MCF 10A (cell line): ENCODE results near the gene RTP3. TPM values are rescaled to one million over a fixed set of nuclear protein-coding genes. Genes with fewer than 3 reads are reported as not detected.
A peak's percentile ranks its signal among the peaks of the same experiment; 100 is the strongest.
"Not testable (repeated sequence)": the region's sequence is repeated elsewhere in the genome, so short reads cannot be mapped to it uniquely, and the experiment has no call there.

ENCODE experiments used
- BruUV-seq: library from RNA; stranded (reverse); fragments of 400-500 nt; replicated peaks from 2 replicates; lab custom pipeline; 2021; lab: Mats Ljungman, UMichigan
- CTCF ChIA-PET: fragments of 300-600 bp; sonication (Branson Sonifier 250); formaldehyde crosslinking; extraction: SDS; loops from one replicate; lab custom pipeline; 2021; ENCODE audit warnings: antibody characterized with exemption, inconsistent platforms; lab: Yijun Ruan, JAX
- POLR2A ChIA-PET: fragments of 300-600, 350-650 bp; sonication (Branson Sonifier 250); formaldehyde crosslinking; extraction: SDS; loops from one replicate; lab custom pipeline; 2020; ENCODE audit warnings: antibody characterized with exemption, inconsistent platforms; lab: Yijun Ruan, JAX
- DNase-seq: peaks from one replicate; pipeline ENCODE4 v3.0.0-alpha.2; 2018; ENCODE audit not compliant: unreplicated experiment
- H3K27ac Mint-ChIP-seq: one replicate; pipeline ENCODE4 v1.8.0; 2022; ENCODE audit warnings: mild to moderate bottlenecking, low read depth, mixed read lengths; ENCODE audit not compliant: unreplicated experiment
- H3K27me3 Mint-ChIP-seq: one replicate; pipeline ENCODE4 v1.8.0; 2022; ENCODE audit warnings: mixed read lengths; ENCODE audit not compliant: insufficient read depth, unreplicated experiment
- H3K36me3 Mint-ChIP-seq: one replicate; pipeline ENCODE4 v1.8.0; 2022; ENCODE audit warnings: mild to moderate bottlenecking, moderate library complexity, mixed read lengths; ENCODE audit not compliant: insufficient read depth, unreplicated experiment
- H3K4me1 Mint-ChIP-seq: one replicate; pipeline ENCODE4 v1.8.0; 2022; ENCODE audit warnings: mixed read lengths; ENCODE audit not compliant: insufficient read depth, unreplicated experiment
- H3K4me3 Mint-ChIP-seq: one replicate; pipeline ENCODE4 v1.8.0; 2022; ENCODE audit warnings: mild to moderate bottlenecking, moderate library complexity, mixed read lengths; ENCODE audit not compliant: unreplicated experiment
- H3K9me3 Mint-ChIP-seq: one replicate; pipeline ENCODE4 v1.8.0; 2022; ENCODE audit warnings: mixed read lengths; ENCODE audit not compliant: unreplicated experiment
- CTCF ChIP-seq: fragments of 200-600 bp; IDR thresholded peaks from one replicate; pipeline ENCODE4 v1.8.0; 2022; ENCODE audit warnings: antibody characterized with exemption, mild to moderate bottlenecking; ENCODE audit not compliant: unreplicated experiment
- intact Hi-C: fragments of 100-400 bp; cut with micrococcal nuclease; formaldehyde crosslinking; loops from 2 replicates; pipeline ENCODE4 v1.14.1; 2022
- total RNA-seq: library from RNA; stranded (reverse); gene quantifications from 2 replicates; pipeline ENCODE4 v1.2.3, GENCODE V29; 2022

RTP3 gene
- total RNA-seq, 1 experiment from 2014 or later: not detected

GRCh38 chr3:46490338-46491084, 7.3 kb upstream of the RTP3 start:
- BruUV-seq: no TSS peak
- CTCF ChIA-PET: interaction anchor here (0.6 to 4.2 kb wide), 12 partner anchors 10 to 418 kb away, joined by 3 to 71 read pairs (median 14); partner anchors contain the start of gene RTP3
- peak overlapping the region; percentile 16 for H3K27ac Mint-ChIP-seq
- intact Hi-C loops: no loop called here
- H3K4me1 Mint-ChIP-seq: peaks cover 19% of the 10 kb centered on the region
- peak; percentile 39 for DNase-seq
- no peak for TF ChIP-seq CTCF
- H3K36me3 Mint-ChIP-seq: no peaks in the 10 kb centered on the region
- no peaks in the 10 kb centered on the region for H3K9me3 Mint-ChIP-seq
- POLR2A ChIA-PET: interaction anchor here (1.9 kb wide), 1 partner anchor 68 kb away, joined by 10 read pairs; no protein-coding TSS in a partner anchor
- no peak overlapping the region for H3K4me3 Mint-ChIP-seq
- H3K27me3 Mint-ChIP-seq: no peaks in the 10 kb centered on the region

GRCh38 chr3:46491089-46492070, 6.4 kb upstream of the RTP3 start:
- ChIA-PET POLR2A (interaction anchor here (0.7 kb wide), 1 partner anchor 211 kb away, joined by 3 read pairs; no protein-coding TSS in a partner anchor), CTCF (interaction anchor here (0.6 to 0.8 kb wide), 2 partner anchors 158 to 417 kb away, joined by 3 to 4 read pairs; no protein-coding TSS in a partner anchor)
- no peaks in the 10 kb centered on the region for H3K27me3 Mint-ChIP-seq
- no peaks in the 10 kb centered on the region for H3K9me3 Mint-ChIP-seq
- H3K4me3 Mint-ChIP-seq: no peak overlapping the region
- no TSS peak for BruUV-seq
- no peak overlapping the region for H3K27ac Mint-ChIP-seq
- no peak for TF ChIP-seq CTCF
- H3K36me3 Mint-ChIP-seq: no peaks in the 10 kb centered on the region
- H3K4me1 Mint-ChIP-seq: peaks cover 24% of the 10 kb centered on the region
- intact Hi-C loops: no loop called here
- DNase-seq: no peak

GRCh38 chr3:46492890-46493547, 4.8 kb upstream of the RTP3 start:
- CTCF ChIA-PET: interaction anchor here (0.7 to 1.1 kb wide), 4 partner anchors 44 to 167 kb away, joined by 3 to 5 read pairs (median 4); no protein-coding TSS in a partner anchor
- TF ChIP-seq CTCF: no peak
- no peaks in the 10 kb centered on the region for H3K9me3 Mint-ChIP-seq
- H3K4me1 Mint-ChIP-seq: peaks cover 24% of the 10 kb centered on the region
- intact Hi-C loops: no loop called here
- POLR2A ChIA-PET: no interaction called here
- H3K27ac Mint-ChIP-seq: no peak overlapping the region
- H3K4me3 Mint-ChIP-seq: no peak overlapping the region
- BruUV-seq: no TSS peak
- no peaks in the 10 kb centered on the region for H3K27me3 Mint-ChIP-seq
- no peak for DNase-seq
- no peaks in the 10 kb centered on the region for H3K36me3 Mint-ChIP-seq

GRCh38 chr3:46494491-46494890, 3.3 kb upstream of the RTP3 start:
- DNase-seq, intact Hi-C loops, CTCF ChIA-PET, POLR2A ChIA-PET, H3K9me3 Mint-ChIP-seq, BruUV-seq, H3K27ac Mint-ChIP-seq, H3K36me3 Mint-ChIP-seq, H3K4me3 Mint-ChIP-seq, H3K27me3 Mint-ChIP-seq: not testable (repeated sequence)
- peaks cover 15% of the 10 kb centered on the region for H3K4me1 Mint-ChIP-seq
